Muscle layer of duodenum (tissue), 2 donors: ENCODE results near the gene UVSSA.

Experiments used
- H3K27ac ChIP-seq: one replicate; pipeline ENCODE4 v1.7.0; 2013; ENCODE audit warnings: mild to moderate bottlenecking, low read length
- H3K27me3 ChIP-seq: one replicate; pipeline ENCODE4 v1.7.0; 2013; ENCODE audit warnings: low read depth, mild to moderate bottlenecking, control low read depth, low read length
- H3K36me3 ChIP-seq, 2 donors: one replicate each; pipeline ENCODE4 v1.7.0; 2013; ENCODE audit warnings: low read length in 2 of 2, control low read depth in 1 of 2, mild to moderate bottlenecking in 1 of 2; ENCODE audit not compliant: insufficient read depth in 2 of 2, control insufficient read depth in 1 of 2
- H3K4me1 ChIP-seq, 2 donors: one replicate each; pipeline ENCODE4 v1.7.0; 2013; ENCODE audit warnings: low read length in 2 of 2, mild to moderate bottlenecking in 2 of 2, control low read depth in 1 of 2, moderate library complexity in 1 of 2; ENCODE audit not compliant: insufficient read depth in 2 of 2, control insufficient read depth in 1 of 2
- H3K4me3 ChIP-seq, 2 donors: one replicate each; pipeline ENCODE4 v1.7.0; 2013; ENCODE audit warnings: low read length in 2 of 2, low read depth in 1 of 2, mild to moderate bottlenecking in 1 of 2
- H3K9me3 ChIP-seq, 2 donors: one replicate each; pipeline ENCODE4 v1.7.0; 2013; ENCODE audit warnings: low read length in 2 of 2, control low read depth in 1 of 2, mild to moderate bottlenecking in 1 of 2; ENCODE audit not compliant: control insufficient read depth in 1 of 2
- donor health status: healthy.

UVSSA gene

GRCh38 chr4:1354136-1354982 is 7.4 kb downstream of the UVSSA start:
- Histone ChIP-seq H3K36me3 (peaks cover 0 to 58% of the 10 kb centered on the region in 2 donors), H3K4me1 (peaks cover 0 to 9% of the 10 kb centered on the region in 2 donors), H3K9me3 (no peaks in the 10 kb centered on the region), H3K4me3 (no peak overlapping the region), H3K27ac (no peak overlapping the region), H3K27me3 (no peaks in the 10 kb centered on the region)

DNA sequence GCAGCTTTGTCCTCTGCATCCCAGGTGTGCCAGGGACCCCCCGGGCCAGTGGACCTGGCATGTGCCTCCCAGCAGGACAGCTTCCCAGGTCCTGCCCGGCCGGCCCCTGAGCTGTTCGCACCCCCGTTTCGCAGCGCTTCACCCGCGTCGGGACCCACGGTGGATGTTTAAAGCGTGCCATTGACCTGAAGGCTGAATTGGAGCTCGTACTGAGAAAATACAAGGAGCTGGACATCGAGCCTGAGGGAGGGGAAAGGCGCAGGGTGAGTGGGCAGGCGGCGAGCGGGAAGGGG is 7.9 kb downstream of the UVSSA start:
- Histone ChIP-seq H3K4me1 (peaks cover 0 to 9% of the 10 kb centered on the region in 2 donors), H3K36me3 (peaks cover 0 to 56% of the 10 kb centered on the region in 2 donors), H3K27me3 (no peaks in the 10 kb centered on the region), H3K4me3 (no peak overlapping the region), H3K9me3 (no peaks in the 10 kb centered on the region), H3K27ac (no peak overlapping the region)

DNA sequence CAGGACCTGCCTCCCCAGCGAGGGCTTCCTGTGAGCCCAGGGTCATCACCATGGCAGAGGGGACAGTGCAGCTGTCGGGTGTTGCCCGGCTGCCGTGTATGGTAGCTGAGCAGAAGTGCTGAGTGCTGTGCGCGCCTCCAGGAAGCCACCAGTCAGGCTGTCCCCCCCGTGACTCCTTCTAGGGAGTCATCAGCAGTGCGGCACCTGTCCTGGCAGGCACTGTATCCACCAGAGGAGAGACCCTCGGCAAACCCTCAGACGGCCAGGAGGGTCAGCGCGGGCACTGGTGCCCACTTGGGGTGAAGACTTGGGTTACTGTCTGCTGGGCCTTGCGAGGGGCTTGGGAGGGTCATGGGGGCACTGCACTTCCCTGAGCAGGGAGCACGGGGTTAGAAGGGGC is 8.4 kb downstream of the UVSSA start:
- Histone ChIP-seq H3K36me3 (peaks cover 0 to 56% of the 10 kb centered on the region in 2 donors), H3K27ac (no peak overlapping the region), H3K27me3 (no peaks in the 10 kb centered on the region), H3K4me3 (no peak overlapping the region), H3K9me3 (no peaks in the 10 kb centered on the region), H3K4me1 (peaks cover 0 to 7% of the 10 kb centered on the region in 2 donors)

- H3K4me1 ChIP-seq: peaks cover 0 to 3% of the 10 kb centered on the region in 2 donors
- H3K9me3 ChIP-seq: no peaks in the 10 kb centered on the region
- no peaks in the 10 kb centered on the region for H3K27me3 ChIP-seq
- H3K4me3 ChIP-seq: no peak overlapping the region
- H3K36me3 ChIP-seq: peaks cover 0 to 61% of the 10 kb centered on the region in 2 donors
- H3K27ac ChIP-seq: no peak overlapping the region
Measured at GRCh38 chr4:1356181-1356998, 9.4 kb downstream of the UVSSA start.

- no peak overlapping the region for H3K27ac ChIP-seq
- no peak overlapping the region for H3K4me3 ChIP-seq
- peaks cover 0 to 58% of the 10 kb centered on the region in 2 donors for H3K36me3 ChIP-seq
- H3K27me3 ChIP-seq: no peaks in the 10 kb centered on the region
- H3K4me1 ChIP-seq: no peaks in the 10 kb centered on the region
- no peaks in the 10 kb centered on the region for H3K9me3 ChIP-seq
Measured at GRCh38 chr4:1357356-1358248, 10.6 kb downstream of the UVSSA start.

- H3K36me3 ChIP-seq: peaks cover 0 to 49% of the 10 kb centered on the region in 2 donors
- H3K4me3 ChIP-seq: no peak overlapping the region
- H3K9me3 ChIP-seq: no peaks in the 10 kb centered on the region
- no peaks in the 10 kb centered on the region for H3K27me3 ChIP-seq
- no peak overlapping the region for H3K27ac ChIP-seq
- no peaks in the 10 kb centered on the region for H3K4me1 ChIP-seq
Measured at GRCh38 chr4:1358421-1359143, 11.6 kb downstream of the UVSSA start.

GRCh38 chr4:1359144-1359501 is 12.1 kb downstream of the UVSSA start:
- Histone ChIP-seq H3K4me1 (no peaks in the 10 kb centered on the region), H3K27me3 (no peaks in the 10 kb centered on the region), H3K36me3 (peaks cover 0 to 48% of the 10 kb centered on the region in 2 donors), H3K4me3 (no peak overlapping the region), H3K27ac (no peak overlapping the region), H3K9me3 (no peaks in the 10 kb centered on the region)

GRCh38 chr4:1359976-1360375 is 13.0 kb downstream of the UVSSA start:
- H3K27me3 ChIP-seq: no peaks in the 10 kb centered on the region
- H3K36me3 ChIP-seq: peaks cover 0 to 51% of the 10 kb centered on the region in 2 donors
- no peaks in the 10 kb centered on the region for H3K9me3 ChIP-seq
- H3K4me3 ChIP-seq: no peak overlapping the region
- H3K4me1 ChIP-seq: no peaks in the 10 kb centered on the region
- H3K27ac ChIP-seq: no peak overlapping the region

- no peaks in the 10 kb centered on the region for H3K9me3 ChIP-seq
- H3K4me3 ChIP-seq: no peak overlapping the region
- H3K4me1 ChIP-seq: no peaks in the 10 kb centered on the region
- H3K36me3 ChIP-seq: peaks cover 0 to 47% of the 10 kb centered on the region in 2 donors
- no peak overlapping the region for H3K27ac ChIP-seq
- no peaks in the 10 kb centered on the region for H3K27me3 ChIP-seq
Measured at GRCh38 chr4:1360423-1361283, 13.6 kb downstream of the UVSSA start.

DNA sequence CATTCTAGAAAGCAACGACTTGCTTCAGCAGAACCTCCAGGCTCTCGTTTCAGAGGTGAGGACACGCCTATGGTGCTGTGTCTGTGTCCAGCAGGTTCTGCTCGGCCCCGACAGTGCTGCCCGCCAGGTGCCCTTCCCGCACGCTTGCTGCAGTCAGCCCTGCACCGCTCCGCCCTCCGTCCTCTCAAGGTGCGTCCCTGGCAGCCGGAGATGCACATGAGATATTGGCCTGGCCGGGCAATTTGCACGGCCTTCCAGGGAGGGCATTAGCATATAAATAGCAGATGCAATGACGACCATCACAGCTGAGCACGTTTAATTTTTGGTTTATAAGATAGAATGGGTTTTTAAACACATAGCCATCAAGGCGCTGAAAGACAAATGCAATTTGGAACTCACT is 14.4 kb downstream of the UVSSA start:
- Histone ChIP-seq H3K27me3 (no peaks in the 10 kb centered on the region), H3K4me1 (no peaks in the 10 kb centered on the region), H3K27ac (no peak overlapping the region), H3K4me3 (no peak overlapping the region), H3K9me3 (no peaks in the 10 kb centered on the region), H3K36me3 (peaks cover 0 to 50% of the 10 kb centered on the region in 2 donors)
